GM10266 (cell line): ENCODE results near the gene SRMS.

Experiments
- DNase-seq: peaks from one replicate; pipeline ENCODE4 v3.0.0; 2012; ENCODE audit errors: extremely low spot score
- TF ChIP-seq, protein P1 (sequence below): IDR thresholded peaks from 2 replicates; pipeline ENCODE4 v1.5.1; 2012; ENCODE audit warnings: mild to moderate bottlenecking, low read depth; ENCODE audit not compliant: control insufficient read depth, insufficient read depth; ENCODE audit errors: missing control alignments

The SRMS gene

DNA sequence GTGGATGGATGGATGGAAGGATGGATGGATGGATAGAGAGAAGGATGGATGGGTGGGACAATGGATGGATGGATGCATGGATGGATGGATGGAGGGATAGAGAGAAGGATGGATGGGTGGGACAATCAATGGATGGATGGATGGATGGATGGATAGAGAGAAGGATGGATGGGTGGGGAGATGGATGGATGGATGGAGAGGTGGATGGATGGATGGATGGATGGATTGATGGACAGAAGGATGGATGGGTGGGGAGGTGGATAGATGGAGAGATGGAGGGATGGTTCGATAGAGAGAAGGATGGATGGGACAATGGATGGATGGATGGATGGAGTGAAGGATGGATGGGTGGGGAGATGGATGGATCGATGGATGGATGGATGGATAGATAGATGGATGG, 55.0 kb downstream of the SRMS start:
- no peak for DNase-seq

DNA sequence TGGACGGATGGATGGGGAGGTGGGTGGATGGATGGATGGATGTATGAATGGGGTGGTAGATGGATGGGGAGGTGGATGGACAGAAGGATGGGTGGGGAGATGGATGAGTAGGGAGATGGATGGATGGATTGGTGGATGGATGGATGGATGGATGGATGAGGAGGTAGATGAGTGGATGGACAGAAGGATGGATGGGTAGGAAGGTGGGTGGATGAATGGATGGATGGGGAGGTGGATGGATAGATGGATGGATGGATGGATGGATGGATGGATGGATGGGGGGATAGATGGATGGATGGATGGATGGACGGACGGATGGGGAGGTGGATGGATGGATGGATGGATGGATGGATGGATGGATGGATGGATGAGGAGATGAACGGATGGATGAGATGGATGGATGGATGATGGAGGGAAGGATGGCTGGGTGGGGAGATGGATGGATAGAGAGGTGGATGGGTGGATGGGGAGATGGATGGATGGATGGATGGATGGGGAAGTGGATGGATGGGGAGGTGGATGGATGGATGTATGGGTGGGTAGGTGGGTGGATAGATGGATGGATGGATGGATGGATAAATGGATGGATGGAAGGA, 55.8 kb downstream of the SRMS start:
- TF ChIP-seq, protein P1, sequence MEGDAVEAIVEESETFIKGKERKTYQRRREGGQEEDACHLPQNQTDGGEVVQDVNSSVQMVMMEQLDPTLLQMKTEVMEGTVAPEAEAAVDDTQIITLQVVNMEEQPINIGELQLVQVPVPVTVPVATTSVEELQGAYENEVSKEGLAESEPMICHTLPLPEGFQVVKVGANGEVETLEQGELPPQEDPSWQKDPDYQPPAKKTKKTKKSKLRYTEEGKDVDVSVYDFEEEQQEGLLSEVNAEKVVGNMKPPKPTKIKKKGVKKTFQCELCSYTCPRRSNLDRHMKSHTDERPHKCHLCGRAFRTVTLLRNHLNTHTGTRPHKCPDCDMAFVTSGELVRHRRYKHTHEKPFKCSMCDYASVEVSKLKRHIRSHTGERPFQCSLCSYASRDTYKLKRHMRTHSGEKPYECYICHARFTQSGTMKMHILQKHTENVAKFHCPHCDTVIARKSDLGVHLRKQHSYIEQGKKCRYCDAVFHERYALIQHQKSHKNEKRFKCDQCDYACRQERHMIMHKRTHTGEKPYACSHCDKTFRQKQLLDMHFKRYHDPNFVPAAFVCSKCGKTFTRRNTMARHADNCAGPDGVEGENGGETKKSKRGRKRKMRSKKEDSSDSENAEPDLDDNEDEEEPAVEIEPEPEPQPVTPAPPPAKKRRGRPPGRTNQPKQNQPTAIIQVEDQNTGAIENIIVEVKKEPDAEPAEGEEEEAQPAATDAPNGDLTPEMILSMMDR, result no peak
- no peak for DNase-seq

More for the DNA sequence above, 55.0 kb downstream of the SRMS start:
- TF ChIP-seq, protein P1, result no peak

DNA sequence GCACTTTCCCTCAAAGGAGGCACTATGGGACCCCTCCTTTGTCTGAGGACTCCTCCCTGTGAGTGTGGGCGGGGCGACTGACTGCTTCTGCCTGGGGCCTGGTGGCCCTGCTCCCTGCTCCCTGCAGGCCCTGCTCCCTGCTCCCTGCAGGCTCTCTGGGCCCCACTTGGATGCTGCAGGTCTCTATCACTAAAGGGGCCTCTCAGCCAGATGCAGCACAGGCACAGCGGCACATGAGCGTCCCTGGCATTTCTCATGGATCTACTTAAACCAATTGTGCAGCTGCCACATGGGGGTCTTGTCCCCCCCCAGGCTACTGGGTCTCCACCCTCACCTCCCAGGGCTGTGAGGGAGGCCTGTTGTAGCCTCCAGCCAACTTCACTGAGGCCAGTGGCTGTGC, 56.5 kb downstream of the SRMS start:
- DNase-seq, result no peak
- TF ChIP-seq, protein P1, result no peak
